ENCODE data around the gene CDK10. TPM values are rescaled to one million over a fixed set of nuclear protein-coding genes. Genes with fewer than 3 reads are reported as not detected.

The CDK10 gene
- total and polyA plus RNA-seq, 4 donors: 52.0 to 92.7 (median 70.0) TPM

- Histone ChIP-seq H3K9me3 (ENCODE audit: control insufficient read depth in 4 of 4, insufficient read depth in 3 of 4, low read length in 3 of 4) (no peaks in the 10 kb centered on the region), H3K36me3 (ENCODE audit: control insufficient read depth in 4 of 4, insufficient read depth in 4 of 4, low read length in 4 of 4) (peaks cover 0 to 1% (median 0%) of the 10 kb centered on the region in 4 donors), H3K4me1 (ENCODE audit: control insufficient read depth in 5 of 5, insufficient read depth in 5 of 5, low read length in 5 of 5) (peaks cover 0 to 7% (median 5%) of the 10 kb centered on the region in 5 donors), H3K27me3 (ENCODE audit: control insufficient read depth in 3 of 3, insufficient read depth in 3 of 3, low read length in 2 of 3) (no peaks in the 10 kb centered on the region), H3K27ac (ENCODE audit: low read depth in 1 of 2, low read length in 1 of 2) (no peak overlapping the region), H3K4me3 (no peak overlapping the region), H3K9ac (ENCODE audit: insufficient read depth in 1 of 2, low read length in 2 of 2) (no peak overlapping the region)
- 10 to 13% methylated on average over 16 to 22 of the region's 22 CpGs for WGBS, 2 donors
- DNase-seq (peak in 2 of 3 donors; percentile 27 to 49), ATAC-seq (ENCODE audit: insufficient read depth, low FRiP score) (no peak)
- TF ChIP-seq CTCF (IDR thresholded peaks at IDR 0.05; ENCODE audit: control extremely low read depth, extremely low read depth): no peak
Measured at GRCh38 chr16:89712274-89712781, 25.8 kb downstream of the CDK10 start.

- Histone ChIP-seq H3K4me1 (ENCODE audit: control insufficient read depth in 5 of 5, insufficient read depth in 5 of 5, low read length in 5 of 5) (peaks cover 0 to 17% (median 7%) of the 10 kb centered on the region in 5 donors), H3K9ac (ENCODE audit: insufficient read depth in 1 of 2, low read length in 2 of 2) (no peak overlapping the region), H3K9me3 (ENCODE audit: control insufficient read depth in 4 of 4, insufficient read depth in 3 of 4, low read length in 3 of 4) (no peaks in the 10 kb centered on the region), H3K27ac (ENCODE audit: low read depth in 1 of 2, low read length in 1 of 2) (no peak overlapping the region), H3K4me3 (no peak overlapping the region), H3K36me3 (ENCODE audit: control insufficient read depth in 4 of 4, insufficient read depth in 4 of 4, low read length in 4 of 4) (peaks cover 0 to 1% (median 0%) of the 10 kb centered on the region in 4 donors), H3K27me3 (ENCODE audit: control insufficient read depth in 3 of 3, insufficient read depth in 3 of 3, low read length in 2 of 3) (no peaks in the 10 kb centered on the region)
- no peak for TF ChIP-seq CTCF (IDR thresholded peaks at IDR 0.05; ENCODE audit: control extremely low read depth, extremely low read depth)
- ATAC-seq (ENCODE audit: insufficient read depth, low FRiP score): no peak
- no peak for DNase-seq
- 93 to 94% methylated on average over 15 of the region's 15 CpGs for WGBS, 2 donors
Measured at GRCh38 chr16:89716493-89716892, 30.0 kb downstream of the CDK10 start.

GRCh38 chr16:89716916-89717687 lies 30.6 kb downstream of the CDK10 start:
- no peak overlapping the region for H3K4me3 ChIP-seq
- no peak overlapping the region for H3K9ac ChIP-seq (ENCODE audit: insufficient read depth in 1 of 2, low read length in 2 of 2)
- ATAC-seq (ENCODE audit: insufficient read depth, low FRiP score) (no peak), DNase-seq (no peak)
- H3K36me3 ChIP-seq (ENCODE audit: control insufficient read depth in 4 of 4, insufficient read depth in 4 of 4, low read length in 4 of 4): peaks cover 0 to 1% (median 0%) of the 10 kb centered on the region in 4 donors
- H3K9me3 ChIP-seq (ENCODE audit: control insufficient read depth in 4 of 4, insufficient read depth in 3 of 4, low read length in 3 of 4): no peaks in the 10 kb centered on the region
- WGBS, 2 donors: 89 to 95% methylated on average over 29 of the region's 29 CpGs
- H3K27me3 ChIP-seq (ENCODE audit: control insufficient read depth in 3 of 3, insufficient read depth in 3 of 3, low read length in 2 of 3): no peaks in the 10 kb centered on the region
- no peak overlapping the region for H3K27ac ChIP-seq (ENCODE audit: low read depth in 1 of 2, low read length in 1 of 2)
- TF ChIP-seq CTCF (IDR thresholded peaks at IDR 0.05; ENCODE audit: control extremely low read depth, extremely low read depth): no peak
- peaks cover 0 to 16% (median 2%) of the 10 kb centered on the region in 5 donors for H3K4me1 ChIP-seq (ENCODE audit: control insufficient read depth in 5 of 5, insufficient read depth in 5 of 5, low read length in 5 of 5)
